Measurements from ENCODE around the gene GP5. TPM values are rescaled to one million over a fixed set of nuclear protein-coding genes. Genes with fewer than 3 reads are reported as not detected.

The GP5 gene
- total RNA-seq, 2 donors from 2014 or later = 0.08 TPM; not detected in 1

GRCh38 chr3:194346621-194347020 is 52.4 kb downstream of the GP5 start:
- Histone ChIP-seq H3K27me3 (no peaks in the 10 kb centered on the region), H3K4me1 (no peaks in the 10 kb centered on the region), H3K4me3 (no peak overlapping the region), H3K9me3 (no peaks in the 10 kb centered on the region), H3K36me3 (no peaks in the 10 kb centered on the region), H3K27ac (no peak overlapping the region)
- no peak for TF ChIP-seq CTCF (IDR thresholded peaks at IDR 0.05)
- DNase-seq (ENCODE audit: low spot score) = no peak

- no peak for DNase-seq (ENCODE audit: low spot score)
- Histone ChIP-seq H3K4me1 (no peaks in the 10 kb centered on the region), H3K4me3 (no peak overlapping the region), H3K27me3 (no peaks in the 10 kb centered on the region), H3K27ac (no peak overlapping the region), H3K9me3 (no peaks in the 10 kb centered on the region), H3K36me3 (no peaks in the 10 kb centered on the region)
- no peak for TF ChIP-seq CTCF (IDR thresholded peaks at IDR 0.05)
Measured at GRCh38 chr3:194346035-194346434, 53.0 kb downstream of the GP5 start.

Other genes with a start within 250 kb of the GP5 start
- gene CPN2, start 47.9 kb downstream of the GP5 start, total RNA-seq = not detected
- gene LRRC15, start 29.5 kb downstream of the GP5 start, total RNA-seq = under 1 TPM; 0.07 to 0.08 TPM
- gene ATP13A3, start 87.7 kb upstream of the GP5 start, total RNA-seq = 100 to 1,000 TPM; 188 to 284 TPM
- gene TMEM44, start 234.2 kb upstream of the GP5 start, total RNA-seq = 1 to 10 TPM; 5.9 to 6.4 TPM

Measured in right atrium auricular region (tissue), 2 donors.